Measurements from ENCODE around the gene CLMP. TPM values are rescaled to one million over a fixed set of nuclear protein-coding genes. Genes with fewer than 3 reads are reported as not detected.

CLMP gene
- total and polyA plus RNA-seq, 2 donors (not counting 1 experiment from before 2014, with no cell fraction given), result 0.01 TPM; not detected in 1

GRCh38 chr11:123211981-123212380 lies 16.9 kb upstream of the CLMP start:
- no peak overlapping the region for H3K4me2 ChIP-seq (replicated peaks; ENCODE audit: low read depth, low read length, poor library complexity, severe bottlenecking)
- H3K9me3 ChIP-seq (ENCODE audit: control extremely low read depth in 1 of 3, control insufficient read depth in 2 of 3, insufficient read depth in 1 of 3, low read length in 2 of 3), result no peaks in the 10 kb centered on the region
- no peaks in the 10 kb centered on the region for H3K4me1 Mint-ChIP-seq
- H3K27me3 Mint-ChIP-seq, result peaks cover 53% of the 10 kb centered on the region
- intact Hi-C loops (cut with micrococcal nuclease), result no loop called here
- no peak overlapping the region for H3K4me3 ChIP-seq (ENCODE audit: control extremely low read depth in 1 of 5, extremely low read depth in 1 of 5, insufficient read depth in 1 of 5, low read depth in 2 of 5, low read length in 4 of 5)
- no peaks in the 10 kb centered on the region for H3K79me2 ChIP-seq (ENCODE audit: control insufficient read depth, insufficient read depth, low read length)
- DNase-seq, result no peak
- WGBS (ENCODE audit: insufficient coverage), result 63% methylated on average over 6 of the region's 8 CpGs
- no peak overlapping the region for H3K4me3 Mint-ChIP-seq
- POLR2A ChIA-PET, result no interaction called here
- H3K9me3 Mint-ChIP-seq (ENCODE audit: insufficient read depth), result no peaks in the 10 kb centered on the region
- no peaks in the 10 kb centered on the region for H3K4me1 ChIP-seq (ENCODE audit: control insufficient read depth in 2 of 2, insufficient read depth in 2 of 2, low read length in 2 of 2)
- no peaks in the 10 kb centered on the region for H4K20me1 ChIP-seq (ENCODE audit: control insufficient read depth, insufficient read depth, low read length, poor library complexity, severe bottlenecking)
- H3K27ac Mint-ChIP-seq, result no peak overlapping the region
- CTCF ChIA-PET, result no interaction called here
- no peak overlapping the region for H2AFZ ChIP-seq (ENCODE audit: insufficient read depth, low read depth, low read length, poor library complexity, severe bottlenecking)
- H3K27ac ChIP-seq (ENCODE audit: low read length in 2 of 2), result no peak overlapping the region
- no peaks in the 10 kb centered on the region for H3K36me3 ChIP-seq (replicated peaks in 1 of 2; ENCODE audit: control extremely low read depth in 1 of 2, control insufficient read depth in 1 of 2, extremely low read depth in 1 of 2, insufficient read depth in 2 of 2, low read length in 1 of 2)
- peaks cover 0 to 2% (median 0%) of the 10 kb centered on the region in 4 experiments for H3K27me3 ChIP-seq (replicated peaks in 1 of 4; ENCODE audit: control extremely low read depth in 1 of 4, control insufficient read depth in 3 of 4, insufficient read depth in 4 of 4, low read length in 3 of 4)
- H3K9ac ChIP-seq (ENCODE audit: low read length), result no peak overlapping the region
- TF ChIP-seq CTCF (IDR thresholded peaks at IDR 0.05), result no peak
- no peak for TF ChIP-seq EZH2 (IDR thresholded peaks at IDR 0.05; ENCODE audit: borderline replicate concordance, insufficient read depth, low read depth, low read length, poor library complexity, severe bottlenecking)
- ATAC-seq (ENCODE audit: low read depth), result no peak

DNA sequence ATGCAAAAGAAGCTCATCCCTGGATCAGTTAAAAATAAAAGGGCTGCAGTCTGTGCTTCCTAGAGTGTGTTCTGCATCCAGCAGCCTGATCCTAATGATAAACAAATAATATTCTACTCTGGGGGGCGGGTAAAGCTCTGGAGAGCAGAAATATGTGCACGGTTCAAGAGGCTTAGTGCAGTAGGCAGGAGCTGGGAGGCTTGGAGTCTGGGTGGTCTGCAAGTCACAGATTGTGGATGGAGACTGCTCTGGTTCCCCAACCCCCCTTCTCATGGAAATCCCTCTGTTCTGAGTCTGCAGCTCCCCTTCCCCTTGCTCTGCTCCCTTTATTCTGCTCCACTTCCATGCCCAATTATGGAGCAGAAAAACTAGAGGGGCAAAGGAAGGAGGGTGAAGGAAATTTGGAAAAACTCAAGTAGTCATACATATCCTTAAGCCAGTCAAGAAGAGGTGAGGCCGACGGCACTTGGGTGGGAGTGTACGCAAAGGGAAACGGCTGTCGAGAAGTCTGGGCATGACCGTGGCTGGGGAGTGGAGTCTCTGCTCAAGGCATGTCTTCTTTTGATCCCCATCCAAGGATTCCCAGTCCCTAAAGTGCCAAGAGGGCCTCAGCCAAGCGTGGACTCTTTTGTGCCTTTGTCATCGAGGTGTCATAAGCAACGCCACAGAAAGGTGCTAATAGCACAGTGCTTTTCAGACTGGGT lies 16.3 kb upstream of the CLMP start:
- TF ChIP-seq CTCF (IDR thresholded peaks at IDR 0.05), result no peak
- TF ChIP-seq EZH2 (IDR thresholded peaks at IDR 0.05; ENCODE audit: borderline replicate concordance, insufficient read depth, low read depth, low read length, poor library complexity, severe bottlenecking), result no peak

More for the DNA sequence above, 16.3 kb upstream of the CLMP start:
- H3K4me1 ChIP-seq (ENCODE audit: control insufficient read depth in 2 of 2, insufficient read depth in 2 of 2, low read length in 2 of 2), result no peaks in the 10 kb centered on the region
- no peak for ATAC-seq (ENCODE audit: low read depth)
- H3K4me1 Mint-ChIP-seq, result no peaks in the 10 kb centered on the region
- H3K27me3 Mint-ChIP-seq, result peaks cover 49% of the 10 kb centered on the region
- H4K20me1 ChIP-seq (ENCODE audit: control insufficient read depth, insufficient read depth, low read length, poor library complexity, severe bottlenecking), result no peaks in the 10 kb centered on the region
- no peak overlapping the region for H2AFZ ChIP-seq (ENCODE audit: insufficient read depth, low read depth, low read length, poor library complexity, severe bottlenecking)
- H3K9me3 ChIP-seq (ENCODE audit: control extremely low read depth in 1 of 3, control insufficient read depth in 2 of 3, insufficient read depth in 1 of 3, low read length in 2 of 3), result no peaks in the 10 kb centered on the region
- H3K4me3 ChIP-seq (ENCODE audit: control extremely low read depth in 1 of 5, extremely low read depth in 1 of 5, insufficient read depth in 1 of 5, low read depth in 2 of 5, low read length in 4 of 5), result no peak overlapping the region
- ChIA-PET CTCF (no interaction called here), POLR2A (no interaction called here)
- H3K79me2 ChIP-seq (ENCODE audit: control insufficient read depth, insufficient read depth, low read length), result no peaks in the 10 kb centered on the region
- H3K9me3 Mint-ChIP-seq (ENCODE audit: insufficient read depth), result no peaks in the 10 kb centered on the region
- H3K27me3 ChIP-seq (replicated peaks in 1 of 4; ENCODE audit: control extremely low read depth in 1 of 4, control insufficient read depth in 3 of 4, insufficient read depth in 4 of 4, low read length in 3 of 4), result peaks cover 0 to 2% (median 0%) of the 10 kb centered on the region in 4 experiments
- no peak overlapping the region for H3K27ac ChIP-seq (ENCODE audit: low read length in 2 of 2)
- H3K4me2 ChIP-seq (replicated peaks; ENCODE audit: low read depth, low read length, poor library complexity, severe bottlenecking), result no peak overlapping the region
- WGBS (ENCODE audit: insufficient coverage), result 92% methylated on average over 2 of the region's 11 CpGs
- intact Hi-C loops (cut with micrococcal nuclease), result no loop called here
- DNase-seq, result no peak
- no peak overlapping the region for H3K4me3 Mint-ChIP-seq
- H3K27ac Mint-ChIP-seq, result no peak overlapping the region
- H3K9ac ChIP-seq (ENCODE audit: low read length), result no peak overlapping the region
- no peaks in the 10 kb centered on the region for H3K36me3 ChIP-seq (replicated peaks in 1 of 2; ENCODE audit: control extremely low read depth in 1 of 2, control insufficient read depth in 1 of 2, extremely low read depth in 1 of 2, insufficient read depth in 2 of 2, low read length in 1 of 2)

Data from B cell (primary cell).